ENCODE data around the gene CYP39A1. TPM values are rescaled to one million over a fixed set of nuclear protein-coding genes. Genes with fewer than 3 reads are reported as not detected.

Gene CYP39A1
- total RNA-seq, 1 experiment from 2014 or later: not detected

GRCh38 chr6:46509063-46509462 lies 143.6 kb downstream of the CYP39A1 start:
- no peaks in the 10 kb centered on the region for H3K27me3 ChIP-seq (replicated peaks; ENCODE audit: insufficient read depth, low read depth, low read length, poor library complexity)
- intact Hi-C loops (cut with micrococcal nuclease; ENCODE audit: unreplicated experiment): no loop called here
- TF ChIP-seq EZH2 (IDR thresholded peaks at IDR 0.05; ENCODE audit: borderline replicate concordance, low read depth, low read length, poor library complexity, severe bottlenecking): no peak
- TF ChIP-seq, protein P1, sequence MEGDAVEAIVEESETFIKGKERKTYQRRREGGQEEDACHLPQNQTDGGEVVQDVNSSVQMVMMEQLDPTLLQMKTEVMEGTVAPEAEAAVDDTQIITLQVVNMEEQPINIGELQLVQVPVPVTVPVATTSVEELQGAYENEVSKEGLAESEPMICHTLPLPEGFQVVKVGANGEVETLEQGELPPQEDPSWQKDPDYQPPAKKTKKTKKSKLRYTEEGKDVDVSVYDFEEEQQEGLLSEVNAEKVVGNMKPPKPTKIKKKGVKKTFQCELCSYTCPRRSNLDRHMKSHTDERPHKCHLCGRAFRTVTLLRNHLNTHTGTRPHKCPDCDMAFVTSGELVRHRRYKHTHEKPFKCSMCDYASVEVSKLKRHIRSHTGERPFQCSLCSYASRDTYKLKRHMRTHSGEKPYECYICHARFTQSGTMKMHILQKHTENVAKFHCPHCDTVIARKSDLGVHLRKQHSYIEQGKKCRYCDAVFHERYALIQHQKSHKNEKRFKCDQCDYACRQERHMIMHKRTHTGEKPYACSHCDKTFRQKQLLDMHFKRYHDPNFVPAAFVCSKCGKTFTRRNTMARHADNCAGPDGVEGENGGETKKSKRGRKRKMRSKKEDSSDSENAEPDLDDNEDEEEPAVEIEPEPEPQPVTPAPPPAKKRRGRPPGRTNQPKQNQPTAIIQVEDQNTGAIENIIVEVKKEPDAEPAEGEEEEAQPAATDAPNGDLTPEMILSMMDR (conservative IDR thresholded peaks at IDR 0.05; ENCODE audit: low read depth, low read length): no peak
- no TSS peak for BruUV-seq (replicated peaks)
- H3K9me3 ChIP-seq (ENCODE audit: low read depth, low read length, poor library complexity, severe bottlenecking): no peaks in the 10 kb centered on the region
- CTCF ChIA-PET: no interaction called here
- no peaks in the 10 kb centered on the region for H3K4me1 ChIP-seq (ENCODE audit: insufficient read depth, low read length, poor library complexity, severe bottlenecking)
- POLR2A ChIA-PET (ENCODE audit: low non-redundant PET): no interaction called here
- H3K4me3 ChIP-seq (ENCODE audit: low read depth, low read length, poor library complexity, severe bottlenecking): no peak overlapping the region
- H3K36me3 ChIP-seq (ENCODE audit: insufficient read depth, low read length, poor library complexity, severe bottlenecking): no peaks in the 10 kb centered on the region
- no peak for DNase-seq (ENCODE audit: low spot score)
- no peak overlapping the region for H3K27ac ChIP-seq (ENCODE audit: low read depth, low read length, poor library complexity, severe bottlenecking)

GRCh38 chr6:46507426-46507825 lies 145.2 kb downstream of the CYP39A1 start:
- Histone ChIP-seq H3K27ac (ENCODE audit: low read depth, low read length, poor library complexity, severe bottlenecking) (no peak overlapping the region), H3K4me1 (ENCODE audit: insufficient read depth, low read length, poor library complexity, severe bottlenecking) (no peaks in the 10 kb centered on the region), H3K9me3 (ENCODE audit: low read depth, low read length, poor library complexity, severe bottlenecking) (no peaks in the 10 kb centered on the region), H3K27me3 (replicated peaks; ENCODE audit: insufficient read depth, low read depth, low read length, poor library complexity) (no peaks in the 10 kb centered on the region), H3K36me3 (ENCODE audit: insufficient read depth, low read length, poor library complexity, severe bottlenecking) (no peaks in the 10 kb centered on the region), H3K4me3 (ENCODE audit: low read depth, low read length, poor library complexity, severe bottlenecking) (no peak overlapping the region)
- TF ChIP-seq EZH2 (IDR thresholded peaks at IDR 0.05; ENCODE audit: borderline replicate concordance, low read depth, low read length, poor library complexity, severe bottlenecking): no peak
- TF ChIP-seq, protein P1 (conservative IDR thresholded peaks at IDR 0.05; ENCODE audit: low read depth, low read length): no peak
- POLR2A ChIA-PET (ENCODE audit: low non-redundant PET): no interaction called here
- CTCF ChIA-PET: no interaction called here
- no peak for DNase-seq (ENCODE audit: low spot score)
- no TSS peak for BruUV-seq (replicated peaks)
- intact Hi-C loops (cut with micrococcal nuclease; ENCODE audit: unreplicated experiment): no loop called here

DNA sequence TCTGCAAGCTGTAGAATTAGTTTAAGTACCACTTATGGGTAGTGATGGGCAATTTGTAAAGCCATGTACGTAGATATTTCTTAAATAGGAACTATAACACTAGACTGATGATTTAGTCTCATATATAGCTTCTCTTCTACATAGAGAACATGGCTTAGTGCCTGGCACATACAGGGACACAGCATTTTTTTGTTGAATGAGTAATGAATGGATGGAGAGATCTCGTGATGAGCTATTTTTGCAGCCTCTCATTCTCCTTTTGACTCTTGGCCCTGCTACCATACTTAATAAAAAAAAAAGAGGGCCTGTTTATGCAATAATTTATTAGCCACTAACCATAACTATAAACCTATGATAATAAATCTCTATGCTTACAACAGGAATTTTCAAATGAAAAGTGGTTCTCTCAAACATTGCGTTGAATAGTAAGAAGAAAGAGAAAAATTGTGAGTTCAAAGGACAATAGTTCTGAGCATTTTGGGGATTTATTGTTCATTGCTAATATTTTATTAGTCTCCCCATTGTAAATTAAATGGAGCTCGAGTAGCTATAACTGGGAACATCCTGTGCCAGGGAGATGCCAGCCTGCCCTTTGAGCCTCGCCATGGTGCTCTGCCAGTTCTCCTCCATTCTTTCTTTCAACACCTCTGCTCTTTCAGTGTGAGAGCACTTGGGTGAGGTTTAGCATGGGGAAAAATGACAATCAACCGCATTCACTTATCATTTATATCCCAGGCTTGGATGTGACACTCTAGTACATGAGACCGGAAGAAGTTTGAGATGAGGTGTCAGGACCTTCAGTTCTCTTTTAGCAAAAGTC lies 146.7 kb downstream of the CYP39A1 start:
- no peak overlapping the region for H3K27ac ChIP-seq (ENCODE audit: low read depth, low read length, poor library complexity, severe bottlenecking)
- H3K36me3 ChIP-seq (ENCODE audit: insufficient read depth, low read length, poor library complexity, severe bottlenecking): no peaks in the 10 kb centered on the region
- no peaks in the 10 kb centered on the region for H3K9me3 ChIP-seq (ENCODE audit: low read depth, low read length, poor library complexity, severe bottlenecking)
- DNase-seq (ENCODE audit: low spot score): no peak
- CTCF ChIA-PET: no interaction called here
- intact Hi-C loops (cut with micrococcal nuclease; ENCODE audit: unreplicated experiment): no loop called here
- no TSS peak for BruUV-seq (replicated peaks)
- H3K4me1 ChIP-seq (ENCODE audit: insufficient read depth, low read length, poor library complexity, severe bottlenecking): no peaks in the 10 kb centered on the region
- POLR2A ChIA-PET (ENCODE audit: low non-redundant PET): no interaction called here
- H3K4me3 ChIP-seq (ENCODE audit: low read depth, low read length, poor library complexity, severe bottlenecking): no peak overlapping the region
- TF ChIP-seq, protein P1 (conservative IDR thresholded peaks at IDR 0.05; ENCODE audit: low read depth, low read length): no peak
- TF ChIP-seq EZH2 (IDR thresholded peaks at IDR 0.05; ENCODE audit: borderline replicate concordance, low read depth, low read length, poor library complexity, severe bottlenecking): no peak
- H3K27me3 ChIP-seq (replicated peaks; ENCODE audit: insufficient read depth, low read depth, low read length, poor library complexity): no peaks in the 10 kb centered on the region
